ENCODE results near the gene COL17A1. TPM values are rescaled to one million over a fixed set of nuclear protein-coding genes. Genes with fewer than 3 reads are reported as not detected.

Gene COL17A1
- total RNA-seq, 1 experiment from 2014 or later = 0.73 TPM

- no peak for DNase-seq
- Mint-ChIP-seq H3K27me3 (ENCODE audit: unreplicated experiment) (no peaks in the 10 kb centered on the region), H3K27ac (ENCODE audit: unreplicated experiment) (no peak overlapping the region), H3K36me3 (ENCODE audit: insufficient read depth, unreplicated experiment) (no peaks in the 10 kb centered on the region), H3K4me3 (ENCODE audit: low read depth, unreplicated experiment) (no peak overlapping the region), H3K9me3 (ENCODE audit: low read depth, unreplicated experiment) (no peaks in the 10 kb centered on the region), H3K4me1 (ENCODE audit: low read depth, unreplicated experiment) (no peaks in the 10 kb centered on the region)
- no peak for TF ChIP-seq CTCF (IDR thresholded peaks at IDR 0.05; ENCODE audit: unreplicated experiment)
- CTCF ChIA-PET = interaction anchor here (0.9 kb wide), 1 partner anchor 77 kb away, joined by 5 read pairs; no protein-coding TSS in a partner anchor
- intact Hi-C loops (cut with micrococcal nuclease; ENCODE audit: unreplicated experiment) = loop anchor here (2.0 kb wide), 1 partner anchor 79 kb away; the partner anchor contains the start of gene SFR1
- BruUV-seq (replicated peaks) = no TSS peak
These were observed 41.8 kb downstream of the COL17A1 start for GRCh38 chr10:104043854-104044253.

GRCh38 chr10:104043185-104043830, 42.4 kb downstream of the COL17A1 start:
- no peaks in the 10 kb centered on the region for H3K36me3 Mint-ChIP-seq (ENCODE audit: insufficient read depth, unreplicated experiment)
- H3K4me3 Mint-ChIP-seq (ENCODE audit: low read depth, unreplicated experiment) = no peak overlapping the region
- H3K27me3 Mint-ChIP-seq (ENCODE audit: unreplicated experiment) = no peaks in the 10 kb centered on the region
- no peak for DNase-seq
- no peak overlapping the region for H3K27ac Mint-ChIP-seq (ENCODE audit: unreplicated experiment)
- intact Hi-C loops (cut with micrococcal nuclease; ENCODE audit: unreplicated experiment) = no loop called here
- CTCF ChIA-PET = interaction anchor here (0.9 kb wide), 1 partner anchor 78 kb away, joined by 5 read pairs; no protein-coding TSS in a partner anchor
- BruUV-seq (replicated peaks) = no TSS peak
- no peaks in the 10 kb centered on the region for H3K4me1 Mint-ChIP-seq (ENCODE audit: low read depth, unreplicated experiment)
- no peaks in the 10 kb centered on the region for H3K9me3 Mint-ChIP-seq (ENCODE audit: low read depth, unreplicated experiment)
- TF ChIP-seq CTCF (IDR thresholded peaks at IDR 0.05; ENCODE audit: unreplicated experiment) = no peak

GRCh38 chr10:104041891-104042535, 43.7 kb downstream of the COL17A1 start:
- Mint-ChIP-seq H3K36me3 (ENCODE audit: insufficient read depth, unreplicated experiment) (no peaks in the 10 kb centered on the region), H3K27ac (ENCODE audit: unreplicated experiment) (no peak overlapping the region), H3K27me3 (ENCODE audit: unreplicated experiment) (no peaks in the 10 kb centered on the region), H3K4me1 (ENCODE audit: low read depth, unreplicated experiment) (no peaks in the 10 kb centered on the region), H3K9me3 (ENCODE audit: low read depth, unreplicated experiment) (no peaks in the 10 kb centered on the region), H3K4me3 (ENCODE audit: low read depth, unreplicated experiment) (no peak overlapping the region)
- no peak for DNase-seq
- intact Hi-C loops (cut with micrococcal nuclease; ENCODE audit: unreplicated experiment) = no loop called here
- no peak for TF ChIP-seq CTCF (IDR thresholded peaks at IDR 0.05; ENCODE audit: unreplicated experiment)
- no TSS peak for BruUV-seq (replicated peaks)
- CTCF ChIA-PET = no interaction called here

GRCh38 chr10:104040862-104041789, 44.6 kb downstream of the COL17A1 start:
- no peak for DNase-seq
- BruUV-seq (replicated peaks) = no TSS peak
- H3K4me3 Mint-ChIP-seq (ENCODE audit: low read depth, unreplicated experiment) = no peak overlapping the region
- H3K4me1 Mint-ChIP-seq (ENCODE audit: low read depth, unreplicated experiment) = no peaks in the 10 kb centered on the region
- no peaks in the 10 kb centered on the region for H3K27me3 Mint-ChIP-seq (ENCODE audit: unreplicated experiment)
- CTCF ChIA-PET = no interaction called here
- H3K27ac Mint-ChIP-seq (ENCODE audit: unreplicated experiment) = no peak overlapping the region
- H3K9me3 Mint-ChIP-seq (ENCODE audit: low read depth, unreplicated experiment) = no peaks in the 10 kb centered on the region
- no peak for TF ChIP-seq CTCF (IDR thresholded peaks at IDR 0.05; ENCODE audit: unreplicated experiment)
- H3K36me3 Mint-ChIP-seq (ENCODE audit: insufficient read depth, unreplicated experiment) = no peaks in the 10 kb centered on the region
- intact Hi-C loops (cut with micrococcal nuclease; ENCODE audit: unreplicated experiment) = no loop called here

Data from Calu3 (cell line).